H1 (cell line): ENCODE results near the gene SLIT3. TPM values are rescaled to one million over a fixed set of nuclear protein-coding genes. Genes with fewer than 3 reads are reported as not detected.

ENCODE experiments used
- ATF2 ChIP-seq: IDR thresholded peaks from 2 replicates; pipeline ENCODE4 v1.6.1; 2012; ENCODE audit warnings: low read length, inconsistent platforms
- ATF3 ChIP-seq: IDR thresholded peaks from 2 replicates; pipeline ENCODE4 v1.6.1; 2011; ENCODE audit warnings: low read depth, mild to moderate bottlenecking, low read length; ENCODE audit not compliant: insufficient read depth
- CHD2 ChIP-seq: IDR thresholded peaks from 2 replicates; pipeline ENCODE4 v1.6.1; 2012; ENCODE audit warnings: low read length, improper control_type of control experiment
- CHD7 ChIP-seq: fragments of 300-600 bp; sonication (generic); IDR thresholded peaks from 2 replicates; pipeline ENCODE4 v1.7.1; 2012; ENCODE audit warnings: low read length, moderate library complexity, mild to moderate bottlenecking, inconsistent platforms; ENCODE audit not compliant: insufficient replicate concordance
- EZH2 ChIP-seq: fragments of 200-600 bp; sonication (generic); IDR thresholded peaks from 2 replicates; pipeline ENCODE4 v1.7.1; 2012; ENCODE audit warnings: low read depth, mild to moderate bottlenecking, moderate library complexity, low read length, inconsistent platforms; ENCODE audit not compliant: severe bottlenecking
- HDAC6 ChIP-seq: IDR thresholded peaks from one replicate; pipeline ENCODE4 v1.7.1; 2012; ENCODE audit warnings: low read depth, mild to moderate bottlenecking, inconsistent platforms, low read length, moderate library complexity
- NANOG ChIP-seq: IDR thresholded peaks from 2 replicates; pipeline ENCODE4 v1.6.1; 2011; ENCODE audit warnings: low read length, low read depth, mild to moderate bottlenecking, inconsistent platforms; ENCODE audit not compliant: insufficient read depth, poor library complexity, severe bottlenecking
- SIX5 ChIP-seq: IDR thresholded peaks from 2 replicates; pipeline ENCODE4 v1.6.1; 2011; ENCODE audit warnings: mild to moderate bottlenecking, low read depth, low read length
- SUZ12 ChIP-seq: fragments of 200-600 bp; sonication (generic); IDR thresholded peaks from 2 replicates; pipeline ENCODE4 v1.6.1; 2012; ENCODE audit warnings: mild to moderate bottlenecking, inconsistent platforms, low read length, moderate library complexity, mixed read lengths
- polyA plus RNA-seq, 7 experiments: library from polyadenylated mRNA; depleted of rRNA in 3 of 7; stranded (reverse) in 5 of 7; unstranded in 2 of 7; fragments of >200 nt in 5 of 7; fragments of 200-250 nt in 2 of 7; gene quantifications; 1 replicate in 5 of 7; 2 replicates in 1 of 7; 4 replicates in 1 of 7; pipeline versions ENCODE4 v1.2.1 to v1.2.3, GENCODE V29; 2011 to 2013; ENCODE audit warnings: missing spikeins in 2 of 7, mixed read lengths in 2 of 7
- total RNA-seq: library from RNA; stranded (reverse); fragmentation: NEBNext Ultra II Directional; extraction: Animal tissue kit (Norgen Biotek cat#: 25700); gene quantifications from 2 replicates; pipeline ENCODE4 v1.2.1, GENCODE V29; 2021

SLIT3 gene
- total and polyA plus RNA-seq, 2 of the 8 experiments (the other 6 are each of a cell fraction or from before 2014, with no cell fraction given) = 1.1 to 1.2 TPM

DNA sequence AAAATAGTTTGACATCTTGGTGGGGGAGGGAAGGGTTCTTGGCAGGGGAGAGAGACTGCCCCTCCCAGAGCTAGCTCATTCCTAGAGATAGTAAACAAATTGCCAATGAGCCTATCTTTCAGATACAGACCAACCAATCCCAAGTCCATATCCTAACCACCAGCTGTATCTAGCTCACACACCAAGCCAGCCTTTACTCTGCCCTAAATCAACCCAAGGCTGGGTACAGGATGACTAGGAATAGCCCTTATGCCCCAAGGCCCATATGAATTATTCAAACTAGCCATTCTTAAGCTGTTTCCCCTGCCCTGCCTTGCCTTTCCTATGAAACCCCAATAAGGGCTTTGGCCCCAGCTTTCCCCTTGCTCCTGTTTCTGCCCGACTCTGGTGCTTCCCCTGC is 440.4 kb downstream of the SLIT3 start (continued):
- TF ChIP-seq CHD7 (no peak), HDAC6 (no peak), CHD2 (no peak), SUZ12 (no peak), EZH2 (no peak), ATF3 (no peak), NANOG (no peak), SIX5 (no peak), ATF2 (no peak)
